WTC11 (cell line): ENCODE results near the gene C5orf15. TPM values are rescaled to one million over a fixed set of nuclear protein-coding genes. Genes with fewer than 3 reads are reported as not detected.

Experiments used
- ATAC-seq: fragments of 200-7000 bp; cut with Tn5 transposase; 2 replicates; pipeline ENCODE4 v1.10.0; 2021; ENCODE audit warnings: mild to moderate bottlenecking, moderate library complexity
- CTCF ChIA-PET: fragments of 300-600 bp; sonication (Branson Sonifier 250); formaldehyde crosslinking; loops from one replicate; lab custom pipeline; 2021; ENCODE audit warnings: antibody characterized with exemption; lab: Charles Lee
- POLR2A ChIA-PET: fragments of 350-600 bp; sonication (Branson Sonifier 250); formaldehyde crosslinking; loops from one replicate; lab custom pipeline; 2021; ENCODE audit warnings: antibody characterized with exemption; lab: Charles Lee
- DNase-seq: peaks from one replicate; pipeline ENCODE4 v3.0.0; 2021; ENCODE audit warnings: low spot score
- H3K27ac Mint-ChIP-seq: 2 replicates; pipeline ENCODE4 v1.8.0; 2021; ENCODE audit warnings: mixed read lengths
- H3K27me3 Mint-ChIP-seq: 2 replicates; pipeline ENCODE4 v1.8.0; 2021; ENCODE audit warnings: low read depth, mild to moderate bottlenecking, moderate library complexity, mixed read lengths
- H3K36me3 Mint-ChIP-seq: 2 replicates; pipeline ENCODE4 v1.8.0; 2021; ENCODE audit warnings: mixed read lengths
- H3K4me1 Mint-ChIP-seq: 2 replicates; pipeline ENCODE4 v1.8.0; 2022; ENCODE audit warnings: mixed read lengths
- H3K4me3 Mint-ChIP-seq: 2 replicates; pipeline ENCODE4 v1.8.0; 2021; ENCODE audit warnings: mild to moderate bottlenecking, moderate library complexity, mixed read lengths
- H3K9me3 Mint-ChIP-seq: 2 replicates; pipeline ENCODE4 v1.8.0; 2021; ENCODE audit warnings: mixed read lengths
- ETV6 ChIP-seq: sonication (generic); formaldehyde crosslinking; IDR thresholded peaks from 2 replicates; pipeline ENCODE4 v1.8.1; 2022; ENCODE audit warnings: mild to moderate bottlenecking, missing genetic modification reagents
- FOXK1 ChIP-seq: sonication (generic); formaldehyde crosslinking; IDR thresholded peaks from 2 replicates; pipeline ENCODE4 v1.8.0; 2022; ENCODE audit warnings: mild to moderate bottlenecking, moderate library complexity, missing genetic modification reagents
- NFATC4 ChIP-seq: fragments of 250-450 bp; sonication (Bioruptor Pico); IDR thresholded peaks from 2 replicates; pipeline ENCODE4 v1.9.0; 2021; ENCODE audit warnings: mild to moderate bottlenecking
- NFE2L1 ChIP-seq: sonication (generic); formaldehyde crosslinking; IDR thresholded peaks from 2 replicates; pipeline ENCODE4 v1.8.1; 2023; ENCODE audit warnings: missing genetic modification reagents
- SP1 ChIP-seq: sonication (generic); formaldehyde crosslinking; conservative IDR thresholded peaks from 2 replicates; pipeline ENCODE4 v1.8.1; 2022; ENCODE audit warnings: missing genetic modification reagents
- ZNF138 ChIP-seq: sonication (generic); formaldehyde crosslinking; conservative IDR thresholded peaks from 2 replicates; pipeline ENCODE4 v1.8.1; 2022; ENCODE audit warnings: mild to moderate bottlenecking, moderate library complexity, missing genetic modification reagents
- ZNF232 ChIP-seq: sonication (generic); formaldehyde crosslinking; IDR thresholded peaks from 2 replicates; pipeline ENCODE4 v1.8.0; 2022; ENCODE audit warnings: mild to moderate bottlenecking, missing genetic modification reagents
- ZNF423 ChIP-seq: fragments of 250-450 bp; sonication (Bioruptor Pico); IDR thresholded peaks from 2 replicates; pipeline ENCODE4 v2.1.2; 2022; ENCODE audit warnings: mild to moderate bottlenecking, moderate library complexity
- total RNA-seq: library from RNA; stranded (reverse); gene quantifications from 3 replicates; pipeline ENCODE4 v1.2.3, GENCODE V29; 2021
- TF ChIP-seq, protein P1 (sequence below): fragments of 250-450 bp; sonication (Bioruptor Pico); IDR thresholded peaks from 2 replicates; pipeline ENCODE4 v1.8.0; 2021; ENCODE audit warnings: mild to moderate bottlenecking
- TF ChIP-seq, protein P2 (sequence below): sonication (generic); formaldehyde crosslinking; conservative IDR thresholded peaks from 2 replicates; pipeline ENCODE4 v1.8.1; 2023; ENCODE audit warnings: mild to moderate bottlenecking, low read depth, missing genetic modification reagents, moderate library complexity
- TF ChIP-seq, protein P3 (sequence below): sonication (generic); formaldehyde crosslinking; IDR thresholded peaks from 2 replicates; pipeline ENCODE4 v1.8.0; 2022; ENCODE audit warnings: mild to moderate bottlenecking, missing genetic modification reagents
- TF ChIP-seq, protein P4 (sequence below): sonication (generic); formaldehyde crosslinking; IDR thresholded peaks from 2 replicates; pipeline ENCODE4 v1.8.1; 2023; ENCODE audit warnings: mild to moderate bottlenecking, missing genetic modification reagents
- TF ChIP-seq, protein P5 (sequence below): sonication (generic); formaldehyde crosslinking; IDR thresholded peaks from 2 replicates; pipeline ENCODE4 v1.8.1; 2022; ENCODE audit warnings: missing genetic modification reagents, borderline replicate concordance
- TF ChIP-seq, protein P6 (sequence below): sonication (generic); formaldehyde crosslinking; IDR thresholded peaks from 2 replicates; pipeline ENCODE4 v1.8.0; 2022; ENCODE audit warnings: mild to moderate bottlenecking, missing genetic modification reagents
- TF ChIP-seq, protein P7 (sequence below): sonication (generic); formaldehyde crosslinking; IDR thresholded peaks from 2 replicates; pipeline ENCODE4 v1.8.1; 2023; ENCODE audit warnings: mild to moderate bottlenecking, missing genetic modification reagents, moderate library complexity
- TF ChIP-seq, protein P8 (sequence below): fragments of 250-450 bp; sonication (Bioruptor Pico); conservative IDR thresholded peaks from 2 replicates; pipeline ENCODE4 v1.9.0; 2021; ENCODE audit warnings: mild to moderate bottlenecking
- TF ChIP-seq, protein P9 (sequence below): sonication (generic); formaldehyde crosslinking; IDR thresholded peaks from 2 replicates; pipeline ENCODE4 v1.8.1; 2022; ENCODE audit warnings: mild to moderate bottlenecking, moderate library complexity, missing genetic modification reagents

The C5orf15 gene
- total RNA-seq, 1 experiment from 2014 or later: 32.7 TPM

DNA sequence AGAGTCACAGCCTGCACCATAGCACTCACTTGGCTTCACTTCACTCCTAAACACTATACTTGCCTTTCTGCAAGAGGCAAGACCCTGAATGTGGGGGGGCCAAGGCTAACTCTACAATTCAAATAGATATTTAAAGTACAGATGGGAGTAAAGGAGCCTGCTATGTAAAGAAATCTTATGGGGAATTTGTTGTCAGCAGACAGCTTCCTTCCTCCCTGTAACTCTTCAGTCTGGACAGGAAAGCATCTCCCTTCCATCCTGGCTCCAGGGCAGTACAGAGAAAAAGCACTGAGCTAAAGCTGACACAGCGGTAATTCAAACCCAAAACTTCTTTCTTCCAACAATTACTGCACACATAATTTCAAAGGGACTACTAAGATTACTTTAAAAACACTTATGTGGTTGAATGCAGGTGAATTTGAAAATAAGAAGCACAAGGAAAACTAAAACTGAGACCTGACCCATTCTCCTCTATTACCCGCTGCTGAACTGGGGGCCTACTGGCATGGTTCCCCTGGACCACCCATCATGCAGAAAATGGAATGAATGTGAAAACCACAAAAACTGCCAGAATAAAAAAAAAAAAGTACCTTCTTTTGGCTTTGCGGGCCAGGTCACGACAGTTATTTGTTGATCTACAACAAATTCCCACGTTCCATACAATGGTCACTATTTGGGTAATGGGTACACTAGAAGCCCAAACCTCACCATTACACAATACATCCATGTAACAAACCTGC lies 22.9 kb upstream of the C5orf15 start:
- no peak overlapping the region for H3K4me3 Mint-ChIP-seq
- no peak for ATAC-seq
- TF ChIP-seq, protein P1, sequence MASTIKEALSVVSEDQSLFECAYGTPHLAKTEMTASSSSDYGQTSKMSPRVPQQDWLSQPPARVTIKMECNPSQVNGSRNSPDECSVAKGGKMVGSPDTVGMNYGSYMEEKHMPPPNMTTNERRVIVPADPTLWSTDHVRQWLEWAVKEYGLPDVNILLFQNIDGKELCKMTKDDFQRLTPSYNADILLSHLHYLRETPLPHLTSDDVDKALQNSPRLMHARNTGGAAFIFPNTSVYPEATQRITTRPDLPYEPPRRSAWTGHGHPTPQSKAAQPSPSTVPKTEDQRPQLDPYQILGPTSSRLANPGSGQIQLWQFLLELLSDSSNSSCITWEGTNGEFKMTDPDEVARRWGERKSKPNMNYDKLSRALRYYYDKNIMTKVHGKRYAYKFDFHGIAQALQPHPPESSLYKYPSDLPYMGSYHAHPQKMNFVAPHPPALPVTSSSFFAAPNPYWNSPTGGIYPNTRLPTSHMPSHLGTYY (CRISPR knock-in tag): no peak
- TF ChIP-seq, protein P2, sequence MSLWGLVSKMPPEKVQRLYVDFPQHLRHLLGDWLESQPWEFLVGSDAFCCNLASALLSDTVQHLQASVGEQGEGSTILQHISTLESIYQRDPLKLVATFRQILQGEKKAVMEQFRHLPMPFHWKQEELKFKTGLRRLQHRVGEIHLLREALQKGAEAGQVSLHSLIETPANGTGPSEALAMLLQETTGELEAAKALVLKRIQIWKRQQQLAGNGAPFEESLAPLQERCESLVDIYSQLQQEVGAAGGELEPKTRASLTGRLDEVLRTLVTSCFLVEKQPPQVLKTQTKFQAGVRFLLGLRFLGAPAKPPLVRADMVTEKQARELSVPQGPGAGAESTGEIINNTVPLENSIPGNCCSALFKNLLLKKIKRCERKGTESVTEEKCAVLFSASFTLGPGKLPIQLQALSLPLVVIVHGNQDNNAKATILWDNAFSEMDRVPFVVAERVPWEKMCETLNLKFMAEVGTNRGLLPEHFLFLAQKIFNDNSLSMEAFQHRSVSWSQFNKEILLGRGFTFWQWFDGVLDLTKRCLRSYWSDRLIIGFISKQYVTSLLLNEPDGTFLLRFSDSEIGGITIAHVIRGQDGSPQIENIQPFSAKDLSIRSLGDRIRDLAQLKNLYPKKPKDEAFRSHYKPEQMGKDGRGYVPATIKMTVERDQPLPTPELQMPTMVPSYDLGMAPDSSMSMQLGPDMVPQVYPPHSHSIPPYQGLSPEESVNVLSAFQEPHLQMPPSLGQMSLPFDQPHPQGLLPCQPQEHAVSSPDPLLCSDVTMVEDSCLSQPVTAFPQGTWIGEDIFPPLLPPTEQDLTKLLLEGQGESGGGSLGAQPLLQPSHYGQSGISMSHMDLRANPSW (CRISPR knock-in tag): no peak
- TF ChIP-seq ZNF423 (CRISPR knock-in tag) (no peak), SP1 (no peak), ZNF232 (no peak), NFE2L1 (CRISPR knock-in tag) (no peak), FOXK1 (CRISPR knock-in tag) (no peak), ZNF138 (CRISPR knock-in tag) (no peak), NFATC4 (CRISPR knock-in tag) (no peak), ETV6 (CRISPR knock-in tag) (no peak)
- TF ChIP-seq, protein P3, sequence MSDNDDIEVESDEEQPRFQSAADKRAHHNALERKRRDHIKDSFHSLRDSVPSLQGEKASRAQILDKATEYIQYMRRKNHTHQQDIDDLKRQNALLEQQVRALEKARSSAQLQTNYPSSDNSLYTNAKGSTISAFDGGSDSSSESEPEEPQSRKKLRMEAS (CRISPR knock-in tag): no peak
- TF ChIP-seq, protein P4, sequence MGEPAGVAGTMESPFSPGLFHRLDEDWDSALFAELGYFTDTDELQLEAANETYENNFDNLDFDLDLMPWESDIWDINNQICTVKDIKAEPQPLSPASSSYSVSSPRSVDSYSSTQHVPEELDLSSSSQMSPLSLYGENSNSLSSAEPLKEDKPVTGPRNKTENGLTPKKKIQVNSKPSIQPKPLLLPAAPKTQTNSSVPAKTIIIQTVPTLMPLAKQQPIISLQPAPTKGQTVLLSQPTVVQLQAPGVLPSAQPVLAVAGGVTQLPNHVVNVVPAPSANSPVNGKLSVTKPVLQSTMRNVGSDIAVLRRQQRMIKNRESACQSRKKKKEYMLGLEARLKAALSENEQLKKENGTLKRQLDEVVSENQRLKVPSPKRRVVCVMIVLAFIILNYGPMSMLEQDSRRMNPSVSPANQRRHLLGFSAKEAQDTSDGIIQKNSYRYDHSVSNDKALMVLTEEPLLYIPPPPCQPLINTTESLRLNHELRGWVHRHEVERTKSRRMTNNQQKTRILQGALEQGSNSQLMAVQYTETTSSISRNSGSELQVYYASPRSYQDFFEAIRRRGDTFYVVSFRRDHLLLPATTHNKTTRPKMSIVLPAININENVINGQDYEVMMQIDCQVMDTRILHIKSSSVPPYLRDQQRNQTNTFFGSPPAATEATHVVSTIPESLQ (CRISPR knock-in tag): no peak
- TF ChIP-seq, protein P5, sequence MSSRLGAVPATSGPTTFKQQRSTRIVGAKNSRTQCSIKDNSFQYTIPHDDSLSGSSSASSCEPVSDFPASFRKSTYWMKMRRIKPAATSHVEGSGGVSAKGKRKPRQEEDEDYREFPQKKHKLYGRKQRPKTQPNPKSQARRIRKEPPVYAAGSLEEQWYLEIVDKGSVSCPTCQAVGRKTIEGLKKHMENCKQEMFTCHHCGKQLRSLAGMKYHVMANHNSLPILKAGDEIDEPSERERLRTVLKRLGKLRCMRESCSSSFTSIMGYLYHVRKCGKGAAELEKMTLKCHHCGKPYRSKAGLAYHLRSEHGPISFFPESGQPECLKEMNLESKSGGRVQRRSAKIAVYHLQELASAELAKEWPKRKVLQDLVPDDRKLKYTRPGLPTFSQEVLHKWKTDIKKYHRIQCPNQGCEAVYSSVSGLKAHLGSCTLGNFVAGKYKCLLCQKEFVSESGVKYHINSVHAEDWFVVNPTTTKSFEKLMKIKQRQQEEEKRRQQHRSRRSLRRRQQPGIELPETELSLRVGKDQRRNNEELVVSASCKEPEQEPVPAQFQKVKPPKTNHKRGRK (CRISPR knock-in tag): no peak
- TF ChIP-seq, protein P6, sequence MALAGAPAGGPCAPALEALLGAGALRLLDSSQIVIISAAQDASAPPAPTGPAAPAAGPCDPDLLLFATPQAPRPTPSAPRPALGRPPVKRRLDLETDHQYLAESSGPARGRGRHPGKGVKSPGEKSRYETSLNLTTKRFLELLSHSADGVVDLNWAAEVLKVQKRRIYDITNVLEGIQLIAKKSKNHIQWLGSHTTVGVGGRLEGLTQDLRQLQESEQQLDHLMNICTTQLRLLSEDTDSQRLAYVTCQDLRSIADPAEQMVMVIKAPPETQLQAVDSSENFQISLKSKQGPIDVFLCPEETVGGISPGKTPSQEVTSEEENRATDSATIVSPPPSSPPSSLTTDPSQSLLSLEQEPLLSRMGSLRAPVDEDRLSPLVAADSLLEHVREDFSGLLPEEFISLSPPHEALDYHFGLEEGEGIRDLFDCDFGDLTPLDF: no peak
- TF ChIP-seq, protein P7, sequence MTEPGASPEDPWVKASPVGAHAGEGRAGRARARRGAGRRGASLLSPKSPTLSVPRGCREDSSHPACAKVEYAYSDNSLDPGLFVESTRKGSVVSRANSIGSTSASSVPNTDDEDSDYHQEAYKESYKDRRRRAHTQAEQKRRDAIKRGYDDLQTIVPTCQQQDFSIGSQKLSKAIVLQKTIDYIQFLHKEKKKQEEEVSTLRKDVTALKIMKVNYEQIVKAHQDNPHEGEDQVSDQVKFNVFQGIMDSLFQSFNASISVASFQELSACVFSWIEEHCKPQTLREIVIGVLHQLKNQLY: no peak
- TF ChIP-seq, protein P8, sequence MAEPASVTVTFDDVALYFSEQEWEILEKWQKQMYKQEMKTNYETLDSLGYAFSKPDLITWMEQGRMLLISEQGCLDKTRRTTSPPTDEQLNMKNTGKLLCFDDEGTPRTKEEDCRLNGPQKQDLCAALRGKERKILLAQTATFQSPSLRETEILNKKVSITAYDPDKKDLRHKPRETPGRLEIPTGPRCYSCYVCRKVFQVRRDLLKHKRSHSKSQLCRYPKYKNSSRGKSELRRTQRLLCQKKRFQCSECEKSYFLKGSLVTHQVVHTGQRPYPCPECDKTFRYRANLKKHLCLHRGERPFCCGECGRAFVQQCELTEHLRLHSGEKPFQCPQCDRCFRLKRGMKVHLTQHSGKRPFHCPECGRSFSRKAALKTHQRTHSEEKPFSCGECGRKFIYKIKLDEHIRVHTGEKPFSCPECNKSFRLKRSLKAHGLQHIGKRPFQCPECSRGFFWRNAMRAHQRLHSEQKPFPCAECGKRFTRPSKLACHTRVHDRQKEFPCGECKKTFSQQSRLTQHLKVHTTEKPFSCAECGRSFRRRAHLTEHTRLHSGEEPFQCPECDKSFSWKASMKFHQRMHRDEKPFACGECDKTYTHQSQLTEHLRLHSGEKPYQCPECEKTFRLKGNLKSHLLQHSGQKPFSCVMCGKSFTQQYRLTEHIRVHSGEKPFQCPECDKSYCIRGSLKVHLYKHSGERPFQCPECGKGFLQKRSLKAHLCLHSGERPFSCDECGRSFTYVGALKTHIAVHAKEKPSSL (CRISPR knock-in tag): no peak
- TF ChIP-seq, protein P9, sequence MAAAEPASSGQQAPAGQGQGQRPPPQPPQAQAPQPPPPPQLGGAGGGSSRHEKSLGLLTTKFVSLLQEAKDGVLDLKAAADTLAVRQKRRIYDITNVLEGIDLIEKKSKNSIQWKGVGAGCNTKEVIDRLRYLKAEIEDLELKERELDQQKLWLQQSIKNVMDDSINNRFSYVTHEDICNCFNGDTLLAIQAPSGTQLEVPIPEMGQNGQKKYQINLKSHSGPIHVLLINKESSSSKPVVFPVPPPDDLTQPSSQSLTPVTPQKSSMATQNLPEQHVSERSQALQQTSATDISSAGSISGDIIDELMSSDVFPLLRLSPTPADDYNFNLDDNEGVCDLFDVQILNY (CRISPR knock-in tag): no peak
- CTCF ChIA-PET: no interaction called here
- H3K9me3 Mint-ChIP-seq: no peaks in the 10 kb centered on the region
- no peaks in the 10 kb centered on the region for H3K27me3 Mint-ChIP-seq
- peaks cover 22% of the 10 kb centered on the region for H3K4me1 Mint-ChIP-seq
- no peak overlapping the region for H3K27ac Mint-ChIP-seq
- no peak for DNase-seq
- H3K36me3 Mint-ChIP-seq: peaks cover 41% of the 10 kb centered on the region
- POLR2A ChIA-PET: no interaction called here
